GM19328 (cell line): Measurements from ENCODE around the gene EIF3F.
A peak's percentile ranks its signal among the peaks of the same experiment; 100 is the strongest.

Source experiments
- ATAC-seq: cut with Tn5 transposase; IDR thresholded peaks from one replicate; pipeline ENCODE4 v1.9.1; 2021; ENCODE audit warnings: mild to moderate bottlenecking, moderate library complexity; ENCODE audit not compliant: unreplicated experiment

The EIF3F gene

GRCh38 chr11:8021920-8022319, 34.8 kb downstream of the EIF3F start:
- ATAC-seq, result no peak

DNA sequence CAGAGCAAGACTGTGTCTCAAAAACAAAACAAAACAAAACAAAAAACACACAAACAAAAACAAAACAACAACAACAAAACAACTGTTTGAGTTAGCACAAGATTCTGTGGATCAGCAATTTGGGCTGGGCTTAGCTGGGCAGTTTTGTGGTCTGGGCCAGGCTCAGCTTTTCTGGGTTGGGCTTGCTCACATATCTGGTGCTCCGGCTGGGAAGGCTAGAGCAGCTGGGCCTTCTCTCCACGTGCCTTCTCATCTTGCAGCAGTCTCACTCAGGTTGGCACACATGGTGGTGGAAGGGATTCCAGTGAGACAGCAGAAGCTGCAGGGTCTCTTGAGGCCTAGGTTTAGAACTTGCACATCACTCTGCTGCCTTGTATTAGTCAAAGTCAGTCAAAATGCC, 35.7 kb downstream of the EIF3F start:
- ATAC-seq, result no peak

DNA sequence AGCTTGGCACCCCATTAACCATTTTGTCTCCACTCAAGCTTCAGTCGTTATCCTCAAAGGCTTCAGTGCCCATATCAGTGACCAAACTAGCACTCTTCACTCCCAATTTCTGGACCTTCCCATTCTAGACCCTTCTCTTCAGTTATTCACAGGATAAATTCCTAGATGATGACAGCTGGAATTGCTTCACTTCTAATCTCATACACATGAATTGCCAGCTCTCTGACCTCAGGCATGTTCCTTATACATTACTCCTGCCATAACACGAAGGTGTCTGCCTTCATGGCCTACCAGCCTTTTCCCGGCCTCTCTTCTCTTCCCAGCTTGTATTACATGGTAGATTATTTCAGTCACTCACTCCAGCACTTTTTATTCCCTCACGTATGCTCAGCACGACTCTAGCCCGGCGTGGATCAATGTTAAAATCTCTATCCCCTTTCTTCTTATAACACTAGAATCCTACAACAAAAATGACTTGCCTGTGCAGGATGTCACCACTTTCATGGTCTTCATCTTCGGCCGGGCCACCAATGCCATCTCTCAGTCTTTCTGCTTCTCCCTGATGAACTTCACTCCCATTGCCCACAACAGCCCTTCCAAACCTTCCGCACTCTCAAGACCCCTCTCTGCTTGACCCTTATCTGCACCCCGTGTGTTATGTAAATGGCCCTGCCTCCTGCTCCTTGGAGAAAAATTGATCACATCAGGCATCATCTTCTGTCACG, 36.9 kb downstream of the EIF3F start:
- no peak for ATAC-seq

DNA sequence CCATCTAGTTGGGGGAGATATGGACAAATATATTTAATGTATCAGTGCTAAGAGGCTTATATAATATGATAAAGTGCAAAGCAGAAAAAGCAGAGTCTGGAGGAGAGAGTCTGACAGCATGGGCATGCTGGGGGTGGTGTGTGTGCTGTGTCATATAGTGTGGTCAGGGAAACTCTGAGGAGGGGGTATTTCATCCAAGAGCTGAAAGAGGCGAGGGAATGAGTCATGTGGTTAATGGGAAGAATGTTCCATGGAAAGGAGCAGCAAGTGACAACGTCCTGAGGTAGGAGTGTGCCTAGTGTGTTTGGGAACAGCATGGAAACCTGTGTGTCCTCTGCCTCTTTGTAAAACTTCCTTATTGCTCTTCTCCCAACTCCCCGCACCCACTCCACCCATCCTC, 38.0 kb downstream of the EIF3F start:
- ATAC-seq, result no peak

DNA sequence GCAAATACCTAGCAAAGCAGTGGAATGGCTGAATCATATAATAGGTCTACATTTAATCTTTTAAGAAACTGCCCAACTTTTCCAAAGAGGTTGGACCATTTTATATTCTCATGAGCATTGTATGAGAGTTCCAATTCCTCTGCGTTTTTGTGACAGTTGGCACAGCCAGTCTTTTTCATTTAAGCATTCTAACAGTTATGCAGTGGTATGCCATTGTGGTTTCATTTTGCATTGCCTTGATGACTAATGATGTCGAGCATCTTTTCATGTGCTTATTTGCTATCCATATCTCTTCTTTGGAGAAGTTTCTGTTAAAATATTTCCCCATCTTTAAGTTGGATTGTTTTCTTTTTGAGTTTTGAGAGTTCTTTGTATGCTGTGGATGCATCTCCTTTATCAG, 38.7 kb downstream of the EIF3F start:
- no peak for ATAC-seq

GRCh38 chr11:8026982-8027381, 39.8 kb downstream of the EIF3F start:
- no peak for ATAC-seq

DNA sequence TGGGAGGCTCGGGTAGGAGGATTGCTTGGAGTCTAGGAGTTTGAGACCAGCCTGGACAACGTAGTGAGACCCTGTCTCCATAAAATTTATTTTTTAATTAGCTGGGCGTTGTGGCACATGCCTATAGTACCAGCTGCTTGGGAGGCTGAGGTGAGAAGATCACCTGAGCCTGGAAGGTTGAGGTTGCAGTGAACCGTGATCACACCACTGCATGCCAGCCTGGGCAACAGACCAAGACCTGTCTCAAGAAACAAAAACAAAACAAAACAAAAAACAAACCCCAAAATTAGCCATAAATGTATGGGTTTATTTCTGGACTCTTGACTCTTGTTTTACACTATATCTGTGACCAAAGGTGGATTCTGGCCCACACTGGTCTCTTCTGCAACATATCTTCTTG, 41.6 kb downstream of the EIF3F start:
- no peak for ATAC-seq

- ATAC-seq, result no peak
Observed at GRCh38 chr11:8030526-8031247, 43.5 kb downstream of the EIF3F start.

DNA sequence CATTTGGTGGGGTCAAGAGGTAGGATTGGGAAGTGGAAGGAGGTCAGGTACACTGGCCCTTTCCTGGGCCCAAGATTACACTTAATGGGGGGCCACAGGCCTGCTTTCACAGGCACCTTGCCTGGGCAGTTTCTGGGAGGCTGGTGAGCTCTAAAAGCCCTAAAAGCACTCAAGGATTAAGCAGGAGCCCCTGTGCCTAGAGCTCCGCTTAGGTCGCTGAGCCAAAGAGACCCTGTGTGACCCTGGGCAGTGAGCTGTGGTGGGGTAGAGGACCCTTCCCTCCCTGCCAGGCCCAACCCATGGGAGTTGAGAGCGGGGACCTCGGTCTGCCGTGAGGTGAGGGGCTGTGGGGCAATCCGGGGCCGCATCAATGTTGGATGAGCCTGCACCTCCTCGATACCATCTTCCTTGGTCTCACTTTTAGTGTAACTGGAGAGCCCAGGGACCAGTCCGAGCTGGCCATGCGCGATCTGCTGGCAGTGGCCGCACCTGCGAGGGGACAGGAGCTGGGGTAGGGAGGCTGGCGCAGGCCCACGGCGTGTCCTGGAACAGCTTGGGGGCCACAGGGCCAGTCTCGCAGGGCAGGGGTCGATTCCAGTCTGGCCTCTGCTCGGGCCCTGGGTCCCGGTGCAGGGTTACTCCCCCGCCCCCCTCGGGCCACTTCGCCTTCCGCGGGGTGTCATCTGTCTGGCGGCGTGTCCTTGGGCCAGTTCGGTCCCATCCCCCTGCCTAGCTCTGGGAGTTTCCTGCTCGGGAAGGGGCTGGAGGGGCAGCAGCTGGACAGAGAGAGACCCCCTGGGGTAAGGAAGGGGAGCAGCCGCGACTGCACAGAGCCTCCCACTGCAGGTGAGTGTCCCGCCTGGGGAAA, 44.3 kb downstream of the EIF3F start:
- ATAC-seq, result no peak

GRCh38 chr11:8032122-8032521, 45.0 kb downstream of the EIF3F start:
- ATAC-seq, result no peak

GRCh38 chr11:8032576-8033304, 45.6 kb downstream of the EIF3F start:
- ATAC-seq, result no peak

- peak; percentile 63 for ATAC-seq
Observed at GRCh38 chr11:8033305-8034105, 46.4 kb downstream of the EIF3F start.

DNA sequence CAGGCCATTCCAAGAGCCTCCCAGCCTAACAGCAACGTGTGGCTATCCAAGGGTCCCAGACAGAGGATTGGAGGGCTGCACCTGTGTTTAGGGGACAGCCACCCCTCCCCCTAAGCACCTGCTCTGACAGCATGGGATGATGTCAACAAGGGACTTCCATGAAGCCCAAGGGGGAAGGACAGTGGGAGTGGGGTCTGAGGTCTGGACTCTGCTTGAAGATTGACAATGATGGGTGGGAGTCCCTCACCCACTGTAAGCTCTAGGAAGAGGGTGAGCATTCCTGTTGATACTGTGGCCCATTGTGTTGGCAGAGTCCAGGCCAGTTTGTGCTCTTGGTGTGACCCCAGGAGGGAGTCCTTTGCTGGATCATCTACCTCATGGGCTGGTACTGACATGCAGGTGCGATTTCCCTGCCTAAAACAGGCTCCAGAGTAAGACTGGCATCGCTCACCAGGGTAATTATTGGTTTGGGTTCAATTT, 47.0 kb downstream of the EIF3F start:
- ATAC-seq, result no peak

DNA sequence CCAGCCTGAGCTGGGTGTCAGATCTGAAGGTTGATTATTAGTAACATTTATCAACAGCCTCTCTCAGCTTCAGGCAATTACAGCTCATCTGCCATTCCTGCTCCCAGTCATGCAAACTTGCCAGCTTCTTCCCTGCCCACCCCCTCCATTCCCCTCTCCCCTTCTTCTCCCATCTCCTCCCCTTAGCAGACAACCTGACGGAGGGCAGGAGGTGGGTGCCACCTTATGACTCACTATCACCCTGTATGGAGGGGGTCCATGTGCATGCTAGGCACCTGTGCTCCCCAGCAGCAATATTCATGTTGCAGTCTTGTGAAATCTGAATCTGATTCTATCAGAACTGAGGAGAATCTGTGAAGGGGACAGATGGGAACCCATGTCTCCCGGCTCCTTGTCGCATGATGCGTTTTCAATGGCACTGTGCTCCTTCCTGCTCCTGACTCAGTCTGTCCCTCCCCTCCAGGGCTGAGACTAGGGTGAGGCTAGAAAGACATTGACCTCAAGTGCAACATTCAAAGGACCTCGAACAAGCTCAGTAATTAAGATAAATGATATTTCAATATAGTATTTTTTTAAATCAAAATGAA, 47.6 kb downstream of the EIF3F start:
- ATAC-seq, result no peak

GRCh38 chr11:8035200-8035855, 48.2 kb downstream of the EIF3F start:
- no peak for ATAC-seq

DNA sequence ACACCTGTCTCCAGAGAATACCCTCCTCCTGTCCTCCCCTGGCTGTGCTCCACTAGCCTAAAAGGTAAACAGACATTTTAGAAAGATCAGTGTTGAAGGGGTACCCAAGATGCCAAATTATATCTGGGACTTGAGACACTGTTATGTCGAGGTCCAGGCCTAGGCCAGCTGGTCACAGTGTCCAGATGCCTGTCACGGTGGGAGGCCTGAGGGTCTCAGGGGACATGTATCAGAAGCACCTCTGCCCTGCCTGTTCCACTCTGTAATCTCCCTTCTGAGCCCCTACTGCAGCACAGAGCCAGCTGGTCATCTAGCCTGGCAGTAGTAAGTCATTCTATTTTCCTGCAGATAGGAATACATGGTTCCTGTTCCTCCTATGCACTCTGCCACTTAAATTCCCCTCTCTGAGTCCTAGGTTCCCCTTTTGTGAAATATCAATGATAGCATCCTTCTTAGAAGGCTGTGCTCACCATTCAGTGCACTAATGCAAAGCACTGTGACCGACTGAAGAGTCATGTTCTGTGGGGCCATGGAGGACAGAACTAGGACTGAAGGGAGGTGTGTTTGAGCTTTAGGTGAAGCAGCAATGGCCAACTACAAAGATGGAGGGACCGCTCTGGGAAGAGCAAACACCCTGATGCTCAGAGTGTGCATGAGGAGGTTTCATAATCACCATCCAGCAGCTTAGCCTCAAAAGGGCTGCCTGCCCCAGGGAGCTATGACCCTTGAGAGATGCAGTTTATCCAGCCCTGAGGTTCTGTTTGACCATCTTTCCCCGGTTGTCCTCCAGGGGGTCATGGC, 49.1 kb downstream of the EIF3F start:
- no peak for ATAC-seq

GRCh38 chr11:8036986-8037385, 49.8 kb downstream of the EIF3F start:
- no peak for ATAC-seq

DNA sequence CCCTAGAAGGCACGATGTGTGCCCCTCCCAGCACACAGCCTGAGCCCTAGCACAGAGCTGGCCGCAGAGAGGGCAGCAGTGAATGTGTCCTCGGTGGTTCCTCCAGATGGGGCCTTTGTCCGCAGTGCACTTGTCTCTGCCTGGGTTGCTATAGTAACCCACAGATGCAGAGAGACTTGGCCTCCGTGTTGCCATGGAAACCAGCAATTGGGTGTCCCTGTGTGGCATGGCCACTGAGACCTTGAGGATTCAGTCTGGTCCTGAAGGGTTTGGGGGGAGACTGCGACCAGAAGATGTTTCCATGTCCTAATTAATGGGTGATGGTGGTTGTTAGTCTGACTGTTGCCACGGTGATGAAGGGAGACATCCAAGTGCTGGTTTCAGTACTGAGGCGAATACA, 51.3 kb downstream of the EIF3F start:
- no peak for ATAC-seq
